ENCODE measurements around the gene IGFLR1. TPM values are rescaled to one million over a fixed set of nuclear protein-coding genes. Genes with fewer than 3 reads are reported as not detected.

IGFLR1 gene
- total and polyA plus RNA-seq, 2 donors (not counting 3 experiments of a cell fraction or from before 2014, with no cell fraction given) = 2.6 to 7.6 TPM

GRCh38 chr19:35731353-35731752 lies 10.9 kb downstream of the IGFLR1 start:
- no peak overlapping the region for H3K4me3 ChIP-seq (replicated peaks in 1 of 3; ENCODE audit: insufficient read depth in 1 of 3, low read depth in 1 of 3, low read length in 3 of 3)
- no peak overlapping the region for H3K4me2 ChIP-seq (ENCODE audit: insufficient read depth, low read length)
- FAIRE-seq (no peak), DNase-seq (ENCODE audit: low read depth, low spot score) (no peak)
- CTCF ChIA-PET = no interaction called here
- no peaks in the 10 kb centered on the region for H3K9me3 ChIP-seq (replicated peaks; ENCODE audit: control insufficient read depth, insufficient read depth, low read length)
- intact Hi-C loops (cut with micrococcal nuclease) = no loop called here
- H4K20me1 ChIP-seq (replicated peaks; ENCODE audit: control insufficient read depth, extremely low read depth, insufficient read depth, low read length) = no peaks in the 10 kb centered on the region
- H3K9me1 ChIP-seq (replicated peaks; ENCODE audit: control insufficient read depth, extremely low read depth, insufficient read depth, low read length) = no peaks in the 10 kb centered on the region
- H3K4me1 ChIP-seq (ENCODE audit: control insufficient read depth, extremely low read depth, insufficient read depth, low read length) = no peaks in the 10 kb centered on the region
- dilution Hi-C loops (cut with MboI; ENCODE audit: extremely low pct_ligation_motif_present, low sequenced_read_pairs) = no loop called here
- H3K79me2 ChIP-seq (ENCODE audit: control insufficient read depth, insufficient read depth, low read length) = no peaks in the 10 kb centered on the region
- H3K27me3 ChIP-seq (ENCODE audit: control insufficient read depth in 2 of 2, insufficient read depth in 2 of 2, low read length in 2 of 2) = no peaks in the 10 kb centered on the region
- POLR2A ChIA-PET = no interaction called here
- TF ChIP-seq POLR2A (IDR thresholded peaks at IDR 0.05; ENCODE audit: low read depth, low read length) (no peak), POLR2AphosphoS5 (IDR thresholded peaks at IDR 0.05; ENCODE audit: insufficient read depth, low read depth, low read length) (no peak), FOS (IDR thresholded peaks at IDR 0.05; ENCODE audit: borderline replicate concordance, insufficient read depth, low read length) (no peak), MYC (IDR thresholded peaks at IDR 0.05; ENCODE audit: low read depth, low read length) (no peak), JUN (IDR thresholded peaks at IDR 0.05; ENCODE audit: borderline replicate concordance, insufficient read depth, insufficient read length, low read depth) (no peak), GATA2 (IDR thresholded peaks at IDR 0.05; ENCODE audit: insufficient read depth, insufficient read length, low read depth, low read length) (no peak), EZH2 (IDR thresholded peaks at IDR 0.05; ENCODE audit: borderline replicate concordance, low read depth, low read length, severe bottlenecking) (no peak)
- TF ChIP-seq, protein P1, sequence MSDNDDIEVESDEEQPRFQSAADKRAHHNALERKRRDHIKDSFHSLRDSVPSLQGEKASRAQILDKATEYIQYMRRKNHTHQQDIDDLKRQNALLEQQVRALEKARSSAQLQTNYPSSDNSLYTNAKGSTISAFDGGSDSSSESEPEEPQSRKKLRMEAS (IDR thresholded peaks at IDR 0.05; ENCODE audit: insufficient read depth, insufficient read length) = no peak
- TF ChIP-seq, protein P2, sequence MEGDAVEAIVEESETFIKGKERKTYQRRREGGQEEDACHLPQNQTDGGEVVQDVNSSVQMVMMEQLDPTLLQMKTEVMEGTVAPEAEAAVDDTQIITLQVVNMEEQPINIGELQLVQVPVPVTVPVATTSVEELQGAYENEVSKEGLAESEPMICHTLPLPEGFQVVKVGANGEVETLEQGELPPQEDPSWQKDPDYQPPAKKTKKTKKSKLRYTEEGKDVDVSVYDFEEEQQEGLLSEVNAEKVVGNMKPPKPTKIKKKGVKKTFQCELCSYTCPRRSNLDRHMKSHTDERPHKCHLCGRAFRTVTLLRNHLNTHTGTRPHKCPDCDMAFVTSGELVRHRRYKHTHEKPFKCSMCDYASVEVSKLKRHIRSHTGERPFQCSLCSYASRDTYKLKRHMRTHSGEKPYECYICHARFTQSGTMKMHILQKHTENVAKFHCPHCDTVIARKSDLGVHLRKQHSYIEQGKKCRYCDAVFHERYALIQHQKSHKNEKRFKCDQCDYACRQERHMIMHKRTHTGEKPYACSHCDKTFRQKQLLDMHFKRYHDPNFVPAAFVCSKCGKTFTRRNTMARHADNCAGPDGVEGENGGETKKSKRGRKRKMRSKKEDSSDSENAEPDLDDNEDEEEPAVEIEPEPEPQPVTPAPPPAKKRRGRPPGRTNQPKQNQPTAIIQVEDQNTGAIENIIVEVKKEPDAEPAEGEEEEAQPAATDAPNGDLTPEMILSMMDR (IDR thresholded peaks at IDR 0.05; ENCODE audit: extremely low read depth in 1 of 2, insufficient read depth in 1 of 2, low read depth in 1 of 2, low read length in 2 of 2) = no peak
- H3K9ac ChIP-seq (replicated peaks; ENCODE audit: extremely low read depth, insufficient read depth, low read length) = no peak overlapping the region
- H3K27ac ChIP-seq (ENCODE audit: insufficient read depth, low read depth, low read length) = no peak overlapping the region
- peaks cover 17 to 70% of the 10 kb centered on the region in 2 experiments for H3K36me3 ChIP-seq (ENCODE audit: control insufficient read depth in 2 of 2, extremely low read depth in 1 of 2, insufficient read depth in 2 of 2, low read length in 2 of 2)
- H2AFZ ChIP-seq (ENCODE audit: low read depth, low read length) = no peak overlapping the region
- no TSS peak for BruUV-seq (replicated peaks)
